Measurements from ENCODE around the gene P4HA1. TPM values are rescaled to one million over a fixed set of nuclear protein-coding genes. Genes with fewer than 3 reads are reported as not detected.
"Not testable (repeated sequence)": the region's sequence is repeated elsewhere in the genome, so short reads cannot be mapped to it uniquely, and the experiment has no call there.

Gene P4HA1
- total RNA-seq, 2 experiments from 2014 or later: 11.6 to 36.2 TPM

- no peaks in the 10 kb centered on the region for H3K9me3 ChIP-seq (ENCODE audit: low read length)
- no peak overlapping the region for H3K4me3 ChIP-seq (ENCODE audit: low read depth, low read length, poor library complexity, severe bottlenecking)
- CTCF ChIA-PET (ENCODE audit: unreplicated experiment): no interaction called here
- H3K36me3 ChIP-seq (ENCODE audit: insufficient read depth, low read length): peaks cover 50% of the 10 kb centered on the region
- H3K9me2 ChIP-seq (ENCODE audit: insufficient read depth, low read length): no peaks in the 10 kb centered on the region
- H2AFZ ChIP-seq (ENCODE audit: low read length): no peak overlapping the region
- intact Hi-C loops (cut with micrococcal nuclease; ENCODE audit: unreplicated experiment): no loop called here
- H3K4me2 ChIP-seq (ENCODE audit: low read length): no peak overlapping the region
- H3K79me2 ChIP-seq (ENCODE audit: insufficient read depth, low read depth, low read length): no peaks in the 10 kb centered on the region
- no peaks in the 10 kb centered on the region for H4K20me1 ChIP-seq (ENCODE audit: insufficient read depth, low read length)
- POLR2A ChIA-PET: no interaction called here
- no peaks in the 10 kb centered on the region for H3K4me1 ChIP-seq (ENCODE audit: insufficient read depth, low read length, poor library complexity, severe bottlenecking)
- BruUV-seq (replicated peaks): no TSS peak
- H3K27ac ChIP-seq (ENCODE audit: low read depth, low read length, poor library complexity, severe bottlenecking): no peak overlapping the region
- DNase-seq (ENCODE audit: low spot score): no peak
- TF ChIP-seq EZH2phosphoT487 (IDR thresholded peaks at IDR 0.05; ENCODE audit: borderline replicate concordance, low read depth, low read length): no peak
- TF ChIP-seq CTCF (conservative IDR thresholded peaks at IDR 0.05; ENCODE audit: low read length): no peak
Observed at GRCh38 chr10:73032536-73032935, 64.1 kb downstream of the P4HA1 start.

GRCh38 chr10:73026623-73027022 lies 70.0 kb downstream of the P4HA1 start:
- H2AFZ ChIP-seq (ENCODE audit: low read length); POLR2A ChIA-PET; H3K9me3 ChIP-seq (ENCODE audit: low read length); CTCF ChIA-PET (ENCODE audit: unreplicated experiment); intact Hi-C loops (cut with micrococcal nuclease; ENCODE audit: unreplicated experiment); H3K4me3 ChIP-seq (ENCODE audit: low read depth, low read length, poor library complexity, severe bottlenecking); H3K4me1 ChIP-seq (ENCODE audit: insufficient read depth, low read length, poor library complexity, severe bottlenecking); DNase-seq (ENCODE audit: low spot score); BruUV-seq (replicated peaks); H3K4me2 ChIP-seq (ENCODE audit: low read length); H3K79me2 ChIP-seq (ENCODE audit: insufficient read depth, low read depth, low read length); H3K9me2 ChIP-seq (ENCODE audit: insufficient read depth, low read length); H4K20me1 ChIP-seq (ENCODE audit: insufficient read depth, low read length); H3K27ac ChIP-seq (ENCODE audit: low read depth, low read length, poor library complexity, severe bottlenecking): not testable (repeated sequence)
- peaks cover 36% of the 10 kb centered on the region for H3K36me3 ChIP-seq (ENCODE audit: insufficient read depth, low read length)

GRCh38 chr10:73023455-73024070 lies 73.1 kb downstream of the P4HA1 start:
- H3K4me2 ChIP-seq (ENCODE audit: low read length); H3K4me1 ChIP-seq (ENCODE audit: insufficient read depth, low read length, poor library complexity, severe bottlenecking); H4K20me1 ChIP-seq (ENCODE audit: insufficient read depth, low read length); H2AFZ ChIP-seq (ENCODE audit: low read length); BruUV-seq (replicated peaks); POLR2A ChIA-PET; intact Hi-C loops (cut with micrococcal nuclease; ENCODE audit: unreplicated experiment); CTCF ChIA-PET (ENCODE audit: unreplicated experiment); H3K9me2 ChIP-seq (ENCODE audit: insufficient read depth, low read length); H3K79me2 ChIP-seq (ENCODE audit: insufficient read depth, low read depth, low read length); H3K4me3 ChIP-seq (ENCODE audit: low read depth, low read length, poor library complexity, severe bottlenecking); H3K9me3 ChIP-seq (ENCODE audit: low read length); DNase-seq (ENCODE audit: low spot score); H3K27ac ChIP-seq (ENCODE audit: low read depth, low read length, poor library complexity, severe bottlenecking): not testable (repeated sequence)
- H3K36me3 ChIP-seq (ENCODE audit: insufficient read depth, low read length): peaks cover 39% of the 10 kb centered on the region

GRCh38 chr10:73022961-73023360 lies 73.7 kb downstream of the P4HA1 start:
- H3K4me2 ChIP-seq (ENCODE audit: low read length); CTCF ChIA-PET (ENCODE audit: unreplicated experiment); BruUV-seq (replicated peaks); H3K9me3 ChIP-seq (ENCODE audit: low read length); H3K79me2 ChIP-seq (ENCODE audit: insufficient read depth, low read depth, low read length); H3K27ac ChIP-seq (ENCODE audit: low read depth, low read length, poor library complexity, severe bottlenecking); intact Hi-C loops (cut with micrococcal nuclease; ENCODE audit: unreplicated experiment); DNase-seq (ENCODE audit: low spot score); H3K9me2 ChIP-seq (ENCODE audit: insufficient read depth, low read length); H3K4me1 ChIP-seq (ENCODE audit: insufficient read depth, low read length, poor library complexity, severe bottlenecking); H2AFZ ChIP-seq (ENCODE audit: low read length); H4K20me1 ChIP-seq (ENCODE audit: insufficient read depth, low read length); H3K4me3 ChIP-seq (ENCODE audit: low read depth, low read length, poor library complexity, severe bottlenecking): not testable (repeated sequence)
- peaks cover 43% of the 10 kb centered on the region for H3K36me3 ChIP-seq (ENCODE audit: insufficient read depth, low read length)
- POLR2A ChIA-PET: interaction anchor here (0.6 kb wide), 2 partner anchors 14 to 69 kb away, joined by 3 to 7 read pairs; no protein-coding TSS in a partner anchor

GRCh38 chr10:73021538-73022164 lies 75.0 kb downstream of the P4HA1 start:
- CTCF ChIA-PET (ENCODE audit: unreplicated experiment); DNase-seq (ENCODE audit: low spot score); POLR2A ChIA-PET: not testable (repeated sequence)

More at GRCh38 chr10:73021538-73022164, 75.0 kb downstream of the P4HA1 start:
- H2AFZ ChIP-seq (ENCODE audit: low read length); intact Hi-C loops (cut with micrococcal nuclease; ENCODE audit: unreplicated experiment); H3K4me3 ChIP-seq (ENCODE audit: low read depth, low read length, poor library complexity, severe bottlenecking); H3K4me2 ChIP-seq (ENCODE audit: low read length); BruUV-seq (replicated peaks); H3K79me2 ChIP-seq (ENCODE audit: insufficient read depth, low read depth, low read length); H3K27ac ChIP-seq (ENCODE audit: low read depth, low read length, poor library complexity, severe bottlenecking); H3K9me3 ChIP-seq (ENCODE audit: low read length); H4K20me1 ChIP-seq (ENCODE audit: insufficient read depth, low read length); H3K4me1 ChIP-seq (ENCODE audit: insufficient read depth, low read length, poor library complexity, severe bottlenecking); H3K9me2 ChIP-seq (ENCODE audit: insufficient read depth, low read length): not testable (repeated sequence)
- H3K36me3 ChIP-seq (ENCODE audit: insufficient read depth, low read length): peaks cover 44% of the 10 kb centered on the region

All from OCI-LY7 (cell line).